Dendritic cell treated with granulocyte-macrophage colony-stimulating factor and Interleukin-4, amounts not matched to agents 40 ng/mL and 50 ng/mL, for 4 days (primary cell): ENCODE results near the gene MBNL2.

Source experiments
- H3K27ac Mint-ChIP-seq: one replicate; pipeline ENCODE4 v1.8.0; 2022; ENCODE audit warnings: mild to moderate bottlenecking, mixed read lengths
- H3K27me3 Mint-ChIP-seq: one replicate; pipeline ENCODE4 v1.8.0; 2022; ENCODE audit warnings: mild to moderate bottlenecking, mixed read lengths
- H3K36me3 Mint-ChIP-seq: one replicate; pipeline ENCODE4 v1.8.0; 2022; ENCODE audit warnings: low read depth, mixed read lengths
- H3K4me1 Mint-ChIP-seq: one replicate; pipeline ENCODE4 v1.8.0; 2022; ENCODE audit warnings: low read depth, mixed read lengths
- H3K4me3 Mint-ChIP-seq: one replicate; pipeline ENCODE4 v1.8.0; 2022; ENCODE audit warnings: mild to moderate bottlenecking, moderate library complexity, mixed read lengths
- H3K9me3 Mint-ChIP-seq: one replicate; pipeline ENCODE4 v1.8.0; 2022; ENCODE audit warnings: mixed read lengths
- intact Hi-C: fragments of 100-400 bp; cut with micrococcal nuclease; formaldehyde crosslinking; loops from one replicate; pipeline ENCODE4 v1.15.0; 2022

MBNL2 gene

GRCh38 chr13:97231118-97231828, 9.1 kb downstream of the MBNL2 start:
- H3K9me3 Mint-ChIP-seq: no peaks in the 10 kb centered on the region
- H3K4me1 Mint-ChIP-seq: peaks cover 44% of the 10 kb centered on the region
- no peaks in the 10 kb centered on the region for H3K27me3 Mint-ChIP-seq
- intact Hi-C loops: no loop called here
- no peak overlapping the region for H3K4me3 Mint-ChIP-seq
- H3K36me3 Mint-ChIP-seq: peaks cover 50% of the 10 kb centered on the region
- H3K27ac Mint-ChIP-seq: no peak overlapping the region

GRCh38 chr13:97231829-97232196, 9.7 kb downstream of the MBNL2 start:
- H3K4me3 Mint-ChIP-seq: no peak overlapping the region
- no peaks in the 10 kb centered on the region for H3K9me3 Mint-ChIP-seq
- H3K36me3 Mint-ChIP-seq: peaks cover 51% of the 10 kb centered on the region
- no peaks in the 10 kb centered on the region for H3K27me3 Mint-ChIP-seq
- peaks cover 45% of the 10 kb centered on the region for H3K4me1 Mint-ChIP-seq
- intact Hi-C loops: no loop called here
- H3K27ac Mint-ChIP-seq: no peak overlapping the region

DNA sequence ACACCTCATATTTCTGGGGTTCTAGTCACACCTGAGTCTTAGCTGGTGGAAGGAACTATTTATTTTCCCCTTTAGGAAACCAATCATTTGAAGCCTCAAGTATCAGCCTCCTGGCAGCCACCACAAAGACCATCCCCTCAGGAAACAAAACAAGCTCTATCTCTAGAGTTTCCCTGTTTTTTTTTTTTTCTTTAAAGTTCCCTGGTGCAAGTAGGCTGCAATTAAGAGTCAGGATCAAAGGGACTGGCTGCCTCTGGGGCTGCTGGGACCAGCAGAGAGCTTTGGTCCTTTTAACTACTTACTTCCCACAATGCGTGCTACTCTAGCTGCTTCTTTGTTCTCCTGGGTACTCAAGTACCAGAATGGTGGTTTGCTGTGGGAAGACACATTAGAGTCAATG, 11.4 kb downstream of the MBNL2 start:
- intact Hi-C loops: no loop called here
- H3K27ac Mint-ChIP-seq: no peak overlapping the region
- peaks cover 40% of the 10 kb centered on the region for H3K4me1 Mint-ChIP-seq
- no peaks in the 10 kb centered on the region for H3K9me3 Mint-ChIP-seq
- peaks cover 61% of the 10 kb centered on the region for H3K36me3 Mint-ChIP-seq
- H3K27me3 Mint-ChIP-seq: no peaks in the 10 kb centered on the region
- H3K4me3 Mint-ChIP-seq: no peak overlapping the region

DNA sequence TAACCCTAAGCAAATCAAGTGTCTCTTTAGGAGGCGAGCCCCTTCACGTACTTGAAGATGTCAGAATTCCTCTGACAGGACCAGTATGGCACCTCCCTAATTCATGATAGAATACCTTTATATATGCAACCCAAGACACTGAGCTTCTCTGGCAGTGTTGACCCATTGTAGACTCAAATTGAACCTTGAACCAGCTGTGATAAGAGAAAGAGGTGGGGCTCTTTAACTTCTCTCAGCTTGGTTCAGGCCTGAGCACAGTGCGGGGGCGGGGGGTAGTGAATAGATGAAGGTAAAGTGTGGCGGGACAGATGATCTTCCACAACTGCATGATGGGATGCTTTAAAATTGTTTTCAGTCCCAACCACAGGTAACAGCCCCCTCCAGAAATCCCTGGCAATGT, 12.1 kb downstream of the MBNL2 start:
- Mint-ChIP-seq H3K9me3 (no peaks in the 10 kb centered on the region), H3K4me1 (peaks cover 43% of the 10 kb centered on the region), H3K27ac (no peak overlapping the region), H3K4me3 (no peak overlapping the region), H3K27me3 (no peaks in the 10 kb centered on the region), H3K36me3 (peaks cover 64% of the 10 kb centered on the region)
- intact Hi-C loops: no loop called here

- Mint-ChIP-seq H3K4me1 (peaks cover 38% of the 10 kb centered on the region), H3K27me3 (no peaks in the 10 kb centered on the region), H3K9me3 (no peaks in the 10 kb centered on the region), H3K27ac (no peak overlapping the region), H3K4me3 (no peak overlapping the region), H3K36me3 (peaks cover 59% of the 10 kb centered on the region)
- intact Hi-C loops: no loop called here
Observed at GRCh38 chr13:97234742-97235141, 12.6 kb downstream of the MBNL2 start.

GRCh38 chr13:97235549-97236231, 13.6 kb downstream of the MBNL2 start:
- Mint-ChIP-seq H3K4me1 (peaks cover 29% of the 10 kb centered on the region), H3K27ac (peak overlapping the region; percentile 28), H3K4me3 (no peak overlapping the region), H3K9me3 (no peaks in the 10 kb centered on the region), H3K36me3 (peaks cover 51% of the 10 kb centered on the region), H3K27me3 (no peaks in the 10 kb centered on the region)
- intact Hi-C loops: no loop called here

DNA sequence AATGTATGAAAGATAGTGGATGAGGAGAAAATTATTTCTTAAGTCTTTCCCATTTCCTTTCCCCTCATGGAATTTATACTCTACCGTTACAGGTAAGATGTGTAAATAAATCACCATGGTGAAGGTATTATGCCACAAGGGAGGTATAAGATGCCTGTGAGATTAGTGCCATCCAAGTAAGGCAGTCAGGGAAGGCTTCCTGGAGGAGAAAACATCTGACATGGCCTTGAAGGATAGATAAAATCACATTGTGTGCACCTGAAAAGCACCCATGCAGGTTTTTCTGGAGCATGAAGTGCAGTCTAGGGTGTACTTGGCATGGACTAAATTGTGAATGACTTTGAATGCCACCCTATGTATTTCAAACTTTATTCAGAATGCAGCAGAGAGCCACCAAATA, 15.3 kb downstream of the MBNL2 start:
- no peaks in the 10 kb centered on the region for H3K27me3 Mint-ChIP-seq
- H3K36me3 Mint-ChIP-seq: peaks cover 43% of the 10 kb centered on the region
- H3K27ac Mint-ChIP-seq: no peak overlapping the region
- intact Hi-C loops: no loop called here
- no peaks in the 10 kb centered on the region for H3K9me3 Mint-ChIP-seq
- H3K4me3 Mint-ChIP-seq: no peak overlapping the region
- peaks cover 36% of the 10 kb centered on the region for H3K4me1 Mint-ChIP-seq

DNA sequence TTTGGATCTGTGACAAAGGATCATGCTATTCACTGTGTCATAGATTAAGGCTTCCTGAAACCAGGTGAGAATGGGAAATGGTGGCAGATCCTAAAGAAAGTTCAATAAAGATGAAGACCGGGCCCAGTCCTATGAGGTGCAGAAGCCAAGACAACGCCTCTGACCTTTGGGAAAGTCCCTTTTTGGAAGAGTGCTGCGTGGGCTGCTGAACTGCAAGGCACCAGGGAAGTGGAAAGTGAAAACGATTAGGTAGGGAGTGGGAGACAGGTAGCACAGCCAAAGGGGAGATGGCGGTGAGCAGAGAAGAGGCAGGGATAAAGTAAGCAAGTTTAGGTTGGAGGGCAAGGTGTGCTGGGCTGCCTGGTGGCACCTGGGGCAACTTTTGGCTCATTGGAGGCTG, 16.3 kb downstream of the MBNL2 start:
- no peaks in the 10 kb centered on the region for H3K9me3 Mint-ChIP-seq
- intact Hi-C loops: no loop called here
- peaks cover 1% of the 10 kb centered on the region for H3K27me3 Mint-ChIP-seq
- no peak overlapping the region for H3K4me3 Mint-ChIP-seq
- H3K27ac Mint-ChIP-seq: no peak overlapping the region
- H3K36me3 Mint-ChIP-seq: peaks cover 45% of the 10 kb centered on the region
- peaks cover 40% of the 10 kb centered on the region for H3K4me1 Mint-ChIP-seq

DNA sequence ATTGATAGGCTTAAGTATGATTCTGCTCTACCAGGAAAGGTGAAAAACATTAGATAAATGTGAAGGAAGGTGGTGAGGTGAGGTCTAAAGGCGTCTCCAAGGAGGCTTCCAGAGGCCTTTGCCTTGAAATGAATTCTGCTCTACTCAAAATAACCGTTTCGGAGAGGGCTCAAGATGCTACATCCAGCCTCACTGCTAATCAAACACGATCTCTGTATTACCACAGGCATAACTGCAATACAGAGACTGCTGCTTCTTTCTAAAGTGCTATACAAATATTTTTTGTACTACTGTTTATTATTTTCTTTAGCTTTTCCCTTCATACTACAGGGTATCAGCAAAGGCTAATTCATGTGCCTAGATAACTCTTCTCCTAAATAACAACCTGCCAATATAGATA, 16.8 kb downstream of the MBNL2 start:
- peaks cover 41% of the 10 kb centered on the region for H3K36me3 Mint-ChIP-seq
- no peak overlapping the region for H3K4me3 Mint-ChIP-seq
- intact Hi-C loops: no loop called here
- no peak overlapping the region for H3K27ac Mint-ChIP-seq
- no peaks in the 10 kb centered on the region for H3K9me3 Mint-ChIP-seq
- H3K4me1 Mint-ChIP-seq: peaks cover 38% of the 10 kb centered on the region
- H3K27me3 Mint-ChIP-seq: peaks cover 1% of the 10 kb centered on the region

- peaks cover 37% of the 10 kb centered on the region for H3K36me3 Mint-ChIP-seq
- H3K4me1 Mint-ChIP-seq: peaks cover 38% of the 10 kb centered on the region
- H3K9me3 Mint-ChIP-seq: no peaks in the 10 kb centered on the region
- H3K27ac Mint-ChIP-seq: no peak overlapping the region
- peaks cover 1% of the 10 kb centered on the region for H3K27me3 Mint-ChIP-seq
- intact Hi-C loops: no loop called here
- no peak overlapping the region for H3K4me3 Mint-ChIP-seq
Observed at GRCh38 chr13:97239306-97239705, 17.2 kb downstream of the MBNL2 start.

GRCh38 chr13:97239943-97240787, 18.0 kb downstream of the MBNL2 start:
- H3K4me3 Mint-ChIP-seq: no peak overlapping the region
- peaks cover 1% of the 10 kb centered on the region for H3K27me3 Mint-ChIP-seq
- peaks cover 34% of the 10 kb centered on the region for H3K4me1 Mint-ChIP-seq
- H3K36me3 Mint-ChIP-seq: peaks cover 30% of the 10 kb centered on the region
- H3K9me3 Mint-ChIP-seq: no peaks in the 10 kb centered on the region
- intact Hi-C loops: no loop called here
- no peak overlapping the region for H3K27ac Mint-ChIP-seq

- Mint-ChIP-seq H3K27ac (no peak overlapping the region), H3K27me3 (peaks cover 1% of the 10 kb centered on the region), H3K4me3 (no peak overlapping the region), H3K4me1 (peaks cover 31% of the 10 kb centered on the region), H3K36me3 (peaks cover 23% of the 10 kb centered on the region), H3K9me3 (no peaks in the 10 kb centered on the region)
- intact Hi-C loops: no loop called here
Observed at GRCh38 chr13:97240788-97241734, 18.9 kb downstream of the MBNL2 start.

DNA sequence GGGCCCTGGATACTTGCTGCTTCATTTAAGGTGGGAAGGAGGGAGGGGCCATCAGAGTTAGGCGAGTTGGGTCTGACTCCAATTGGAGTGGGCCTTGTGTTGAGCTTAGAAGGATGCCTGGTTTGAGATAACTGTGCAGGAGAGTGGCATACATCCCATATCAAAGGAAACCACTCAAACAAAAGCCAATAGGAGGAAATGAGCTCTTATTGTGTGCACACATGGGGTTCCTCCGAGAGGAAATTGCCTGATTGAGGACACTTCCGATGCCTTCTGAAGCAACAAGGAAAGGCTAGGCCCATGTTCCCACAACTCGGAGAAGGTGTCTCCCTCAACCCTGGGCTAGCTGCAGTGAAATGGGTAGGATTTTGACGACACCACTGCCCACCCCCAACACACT, 19.6 kb downstream of the MBNL2 start:
- Mint-ChIP-seq H3K27ac (no peak overlapping the region), H3K9me3 (no peaks in the 10 kb centered on the region), H3K36me3 (peaks cover 20% of the 10 kb centered on the region), H3K4me3 (no peak overlapping the region), H3K27me3 (peaks cover 1% of the 10 kb centered on the region), H3K4me1 (peaks cover 26% of the 10 kb centered on the region)
- intact Hi-C loops: no loop called here
